BLaER1 (cell line): ENCODE measurements around the gene FMNL2.
A peak's percentile ranks its signal among the peaks of the same experiment; 100 is the strongest.

Source experiments
- H3K27ac ChIP-seq: shearing (Covaris generic); formaldehyde crosslinking; 2 replicates; pipeline ENCODE4 v1.8.1; 2022
- H3K27me3 ChIP-seq: shearing (Covaris generic); formaldehyde crosslinking; 2 replicates; pipeline ENCODE4 v1.8.1; 2022
- H3K36me3 ChIP-seq: shearing (Covaris generic); formaldehyde crosslinking; 2 replicates; pipeline ENCODE4 v1.8.1; 2022
- H3K4me1 ChIP-seq: shearing (Covaris generic); formaldehyde crosslinking; 2 replicates; pipeline ENCODE4 v1.8.1; 2022
- H3K4me2 ChIP-seq: shearing (Covaris generic); formaldehyde crosslinking; 2 replicates; pipeline ENCODE4 v1.8.1; 2022
- H3K4me3 ChIP-seq: shearing (Covaris generic); formaldehyde crosslinking; 2 replicates; pipeline ENCODE4 v1.8.1; 2022
- H3K9ac ChIP-seq: shearing (Covaris generic); formaldehyde crosslinking; 2 replicates; pipeline ENCODE4 v1.8.1; 2022
- H3K9me3 ChIP-seq: shearing (Covaris generic); formaldehyde crosslinking; 2 replicates; pipeline ENCODE4 v1.8.1; 2022
- H4K20me1 ChIP-seq: shearing (Covaris generic); formaldehyde crosslinking; 2 replicates; pipeline ENCODE4 v1.8.1; 2022
- Cebpa-rat ChIP-seq: shearing (Covaris generic); IDR thresholded peaks from 2 replicates; pipeline ENCODE4 v1.8.1; 2022

The FMNL2 gene

GRCh38 chr2:152437276-152438108 lies 102.5 kb downstream of the FMNL2 start:
- Histone ChIP-seq H3K4me1 (peaks cover 68% of the 10 kb centered on the region), H3K9me3 (no peaks in the 10 kb centered on the region), H3K4me3 (no peak overlapping the region), H3K4me2 (no peak overlapping the region), H3K9ac (no peak overlapping the region), H3K27ac (no peak overlapping the region), H3K36me3 (peaks cover 21% of the 10 kb centered on the region; the same call in 1 of the 2 replicates), H4K20me1 (peaks cover 100% of the 10 kb centered on the region), H3K27me3 (no peaks in the 10 kb centered on the region)
- no peak for TF ChIP-seq Cebpa-rat

GRCh38 chr2:152440049-152440448 lies 105.1 kb downstream of the FMNL2 start:
- H3K4me3 ChIP-seq, result no peak overlapping the region
- H3K4me1 ChIP-seq, result peaks cover 68% of the 10 kb centered on the region
- H3K27ac ChIP-seq, result no peak overlapping the region
- no peak for TF ChIP-seq Cebpa-rat
- peaks cover 100% of the 10 kb centered on the region for H4K20me1 ChIP-seq
- H3K9ac ChIP-seq, result no peak overlapping the region
- H3K36me3 ChIP-seq, result peaks cover 25% of the 10 kb centered on the region
- no peak overlapping the region for H3K4me2 ChIP-seq
- no peaks in the 10 kb centered on the region for H3K9me3 ChIP-seq
- H3K27me3 ChIP-seq, result no peaks in the 10 kb centered on the region

- Histone ChIP-seq H3K4me3 (no peak overlapping the region), H3K27me3 (no peaks in the 10 kb centered on the region)
Measured at GRCh38 chr2:152440460-152440859, 105.5 kb downstream of the FMNL2 start.

GRCh38 chr2:152441961-152442360 lies 107.0 kb downstream of the FMNL2 start:
- Histone ChIP-seq H3K4me1 (peaks cover 75% of the 10 kb centered on the region), H3K4me2 (no peak overlapping the region), H3K27ac (no peak overlapping the region), H4K20me1 (peaks cover 100% of the 10 kb centered on the region), H3K9ac (no peak overlapping the region), H3K4me3 (no peak overlapping the region), H3K27me3 (no peaks in the 10 kb centered on the region), H3K36me3 (peaks cover 14% of the 10 kb centered on the region; the same call in 1 of the 2 replicates), H3K9me3 (no peaks in the 10 kb centered on the region)
- TF ChIP-seq Cebpa-rat, result no peak

More at GRCh38 chr2:152440460-152440859, 105.5 kb downstream of the FMNL2 start:
- Histone ChIP-seq H3K9me3 (no peaks in the 10 kb centered on the region), H3K27ac (no peak overlapping the region), H3K4me2 (no peak overlapping the region), H3K9ac (no peak overlapping the region), H4K20me1 (peaks cover 100% of the 10 kb centered on the region), H3K4me1 (peaks cover 70% of the 10 kb centered on the region), H3K36me3 (peaks cover 25% of the 10 kb centered on the region)
- no peak for TF ChIP-seq Cebpa-rat

- Histone ChIP-seq H3K4me3 (no peak overlapping the region), H3K36me3 (peaks cover 12% of the 10 kb centered on the region; the same call in 1 of the 2 replicates), H3K9me3 (no peaks in the 10 kb centered on the region), H3K4me1 (peaks cover 93% of the 10 kb centered on the region), H3K27me3 (no peaks in the 10 kb centered on the region), H3K9ac (no peak overlapping the region), H3K27ac (peak overlapping the region; percentile 20; the same call in 1 of the 2 replicates), H3K4me2 (peak overlapping the region; percentile 65), H4K20me1 (peaks cover 100% of the 10 kb centered on the region)
- TF ChIP-seq Cebpa-rat, result no peak
Measured at GRCh38 chr2:152443771-152444170, 108.8 kb downstream of the FMNL2 start.

- Histone ChIP-seq H3K4me1 (peaks cover 99% of the 10 kb centered on the region), H3K27me3 (no peaks in the 10 kb centered on the region), H3K4me2 (peak overlapping the region; percentile 65), H4K20me1 (peaks cover 100% of the 10 kb centered on the region), H3K36me3 (peaks cover 12% of the 10 kb centered on the region; the same call in 1 of the 2 replicates), H3K9me3 (no peaks in the 10 kb centered on the region), H3K27ac (no peak overlapping the region), H3K4me3 (no peak overlapping the region), H3K9ac (no peak overlapping the region)
- no peak for TF ChIP-seq Cebpa-rat
Measured at GRCh38 chr2:152444448-152444847, 109.5 kb downstream of the FMNL2 start.

GRCh38 chr2:152445375-152445774 lies 110.4 kb downstream of the FMNL2 start:
- Histone ChIP-seq H3K27me3 (no peaks in the 10 kb centered on the region), H3K9me3 (no peaks in the 10 kb centered on the region), H3K4me3 (no peak overlapping the region), H3K9ac (no peak overlapping the region), H3K27ac (peak overlapping the region; percentile 36; the same call in 1 of the 2 replicates), H3K4me2 (peak overlapping the region; percentile 65), H3K36me3 (peaks cover 4% of the 10 kb centered on the region), H4K20me1 (peaks cover 100% of the 10 kb centered on the region), H3K4me1 (peaks cover 95% of the 10 kb centered on the region)
- no peak for TF ChIP-seq Cebpa-rat

GRCh38 chr2:152445791-152446201 lies 110.8 kb downstream of the FMNL2 start:
- no peaks in the 10 kb centered on the region for H3K27me3 ChIP-seq
- peaks cover 100% of the 10 kb centered on the region for H4K20me1 ChIP-seq
- H3K36me3 ChIP-seq, result peaks cover 8% of the 10 kb centered on the region
- H3K9ac ChIP-seq, result no peak overlapping the region
- H3K4me1 ChIP-seq, result peaks cover 90% of the 10 kb centered on the region
- H3K4me2 ChIP-seq, result peak overlapping the region; percentile 65
- TF ChIP-seq Cebpa-rat, result no peak
- H3K9me3 ChIP-seq, result no peaks in the 10 kb centered on the region; the same call in 1 of the 2 replicates
- no peak overlapping the region for H3K4me3 ChIP-seq
- H3K27ac ChIP-seq, result peak overlapping the region; percentile 36; the same call in 1 of the 2 replicates

- Histone ChIP-seq H3K4me3 (no peak overlapping the region), H4K20me1 (peaks cover 100% of the 10 kb centered on the region)
Measured at GRCh38 chr2:152446213-152446612, 111.2 kb downstream of the FMNL2 start.

GRCh38 chr2:152447897-152448296 lies 112.9 kb downstream of the FMNL2 start:
- peaks cover 100% of the 10 kb centered on the region for H4K20me1 ChIP-seq
- no peak overlapping the region for H3K4me3 ChIP-seq
- H3K27ac ChIP-seq, result no peak overlapping the region
- H3K27me3 ChIP-seq, result no peaks in the 10 kb centered on the region
- no peak overlapping the region for H3K9ac ChIP-seq
- peaks cover 74% of the 10 kb centered on the region for H3K4me1 ChIP-seq
- H3K36me3 ChIP-seq, result peaks cover 27% of the 10 kb centered on the region
- H3K4me2 ChIP-seq, result peak overlapping the region; percentile 65
- no peaks in the 10 kb centered on the region; the same call in 1 of the 2 replicates for H3K9me3 ChIP-seq
- no peak for TF ChIP-seq Cebpa-rat

More at GRCh38 chr2:152446213-152446612, 111.2 kb downstream of the FMNL2 start:
- H3K27ac ChIP-seq, result peak overlapping the region; percentile 36; the same call in 1 of the 2 replicates
- H3K27me3 ChIP-seq, result no peaks in the 10 kb centered on the region
- TF ChIP-seq Cebpa-rat, result no peak
- no peaks in the 10 kb centered on the region; the same call in 1 of the 2 replicates for H3K9me3 ChIP-seq
- peak overlapping the region; percentile 65 for H3K4me2 ChIP-seq
- H3K36me3 ChIP-seq, result peaks cover 12% of the 10 kb centered on the region
- no peak overlapping the region for H3K9ac ChIP-seq
- H3K4me1 ChIP-seq, result peaks cover 86% of the 10 kb centered on the region
